ENCODE data around the gene CLEC4C. TPM values are rescaled to one million over a fixed set of nuclear protein-coding genes. Genes with fewer than 3 reads are reported as not detected.

Gene CLEC4C
- total RNA-seq, 2 donors from 2014 or later, result not detected

DNA sequence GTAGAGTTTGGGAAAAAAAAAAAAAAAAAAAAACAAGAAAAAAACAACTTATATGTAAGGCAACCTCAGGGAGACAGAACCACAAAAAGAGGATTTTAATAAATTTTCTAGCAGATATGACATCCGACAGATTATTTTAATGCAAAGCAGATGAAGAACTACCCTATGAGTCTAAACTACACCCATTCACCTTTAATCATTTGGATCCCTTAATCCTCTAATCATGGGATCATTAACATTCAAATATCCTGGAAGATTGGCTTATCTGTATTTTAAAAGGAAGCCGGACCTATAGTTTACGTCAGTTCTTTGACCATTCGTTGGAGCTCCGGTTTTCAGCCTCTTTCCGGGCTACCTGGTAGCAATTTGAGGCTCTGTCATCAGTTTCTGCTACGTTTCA, 36.0 kb downstream of the CLEC4C start, which contains the start of gene DPPA3:
DPPA3 (plus strand) TSS at position 301 of the 400 bp plus-strand sequence. CDS start 138 bp downstream, outside the sequence.
- no peaks in the 10 kb centered on the region for H3K36me3 ChIP-seq
- H3K27me3 ChIP-seq, result no peaks in the 10 kb centered on the region
- H3K27ac ChIP-seq, result no peak within 1 kb of the TSS
- no peak for DNase-seq (ENCODE audit: low spot score)
- H3K4me3 ChIP-seq, result no peak within 1 kb of the TSS
- H3K4me1 ChIP-seq, result no peaks in the 10 kb centered on the region
- no peaks in the 10 kb centered on the region for H3K9me3 ChIP-seq
- TF ChIP-seq, protein P1, sequence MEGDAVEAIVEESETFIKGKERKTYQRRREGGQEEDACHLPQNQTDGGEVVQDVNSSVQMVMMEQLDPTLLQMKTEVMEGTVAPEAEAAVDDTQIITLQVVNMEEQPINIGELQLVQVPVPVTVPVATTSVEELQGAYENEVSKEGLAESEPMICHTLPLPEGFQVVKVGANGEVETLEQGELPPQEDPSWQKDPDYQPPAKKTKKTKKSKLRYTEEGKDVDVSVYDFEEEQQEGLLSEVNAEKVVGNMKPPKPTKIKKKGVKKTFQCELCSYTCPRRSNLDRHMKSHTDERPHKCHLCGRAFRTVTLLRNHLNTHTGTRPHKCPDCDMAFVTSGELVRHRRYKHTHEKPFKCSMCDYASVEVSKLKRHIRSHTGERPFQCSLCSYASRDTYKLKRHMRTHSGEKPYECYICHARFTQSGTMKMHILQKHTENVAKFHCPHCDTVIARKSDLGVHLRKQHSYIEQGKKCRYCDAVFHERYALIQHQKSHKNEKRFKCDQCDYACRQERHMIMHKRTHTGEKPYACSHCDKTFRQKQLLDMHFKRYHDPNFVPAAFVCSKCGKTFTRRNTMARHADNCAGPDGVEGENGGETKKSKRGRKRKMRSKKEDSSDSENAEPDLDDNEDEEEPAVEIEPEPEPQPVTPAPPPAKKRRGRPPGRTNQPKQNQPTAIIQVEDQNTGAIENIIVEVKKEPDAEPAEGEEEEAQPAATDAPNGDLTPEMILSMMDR (IDR thresholded peaks at IDR 0.05), result no peak

DNA sequence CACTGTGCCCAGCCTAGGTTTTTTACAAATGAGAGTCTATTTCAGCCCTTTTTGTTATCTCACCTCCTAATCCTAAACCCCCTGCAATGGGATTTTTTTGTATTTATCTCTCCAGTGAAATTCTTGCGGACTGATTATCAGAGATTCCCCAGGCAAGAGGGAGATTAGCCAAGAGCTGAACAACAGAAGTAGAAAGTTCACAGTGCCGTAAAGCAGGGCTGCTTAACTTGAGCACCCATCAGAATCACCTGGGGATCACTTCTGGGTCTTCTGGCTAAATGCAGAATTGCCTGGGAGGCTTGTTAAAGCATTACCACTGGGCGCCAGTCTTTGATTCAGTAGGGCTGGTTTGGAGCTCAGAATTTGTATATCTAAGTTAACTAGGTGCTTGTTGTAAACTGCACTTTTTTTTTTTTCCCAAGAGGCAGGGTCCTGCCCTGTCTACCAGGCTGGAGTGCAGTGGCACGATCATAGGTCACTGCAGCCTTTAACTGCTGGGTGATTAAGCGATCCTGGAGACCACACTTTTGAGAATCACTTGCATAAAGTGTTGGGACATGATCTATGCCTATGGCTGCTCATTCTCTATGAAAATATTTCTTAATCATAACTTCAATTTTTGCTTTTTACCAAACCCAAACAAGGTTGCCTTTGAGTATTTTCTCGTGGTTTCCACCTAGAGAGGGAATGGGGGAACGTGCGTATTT, 37.1 kb downstream of the CLEC4C start:
- H3K4me1 ChIP-seq, result no peaks in the 10 kb centered on the region
- TF ChIP-seq, protein P1 (IDR thresholded peaks at IDR 0.05), result no peak
- H3K36me3 ChIP-seq, result no peaks in the 10 kb centered on the region
- no peak overlapping the region for H3K27ac ChIP-seq
- H3K27me3 ChIP-seq, result no peaks in the 10 kb centered on the region
- no peaks in the 10 kb centered on the region for H3K9me3 ChIP-seq
- DNase-seq (ENCODE audit: low spot score), result no peak
- no peak overlapping the region for H3K4me3 ChIP-seq

GRCh38 chr12:7705846-7706245, 41.3 kb downstream of the CLEC4C start:
- Histone ChIP-seq H3K4me3 (no peak overlapping the region), H3K9me3 (no peaks in the 10 kb centered on the region), H3K36me3 (no peaks in the 10 kb centered on the region), H3K4me1 (no peaks in the 10 kb centered on the region), H3K27me3 (no peaks in the 10 kb centered on the region), H3K27ac (no peak overlapping the region)
- DNase-seq (ENCODE audit: low spot score), result no peak
- TF ChIP-seq, protein P1 (IDR thresholded peaks at IDR 0.05), result no peak

DNA sequence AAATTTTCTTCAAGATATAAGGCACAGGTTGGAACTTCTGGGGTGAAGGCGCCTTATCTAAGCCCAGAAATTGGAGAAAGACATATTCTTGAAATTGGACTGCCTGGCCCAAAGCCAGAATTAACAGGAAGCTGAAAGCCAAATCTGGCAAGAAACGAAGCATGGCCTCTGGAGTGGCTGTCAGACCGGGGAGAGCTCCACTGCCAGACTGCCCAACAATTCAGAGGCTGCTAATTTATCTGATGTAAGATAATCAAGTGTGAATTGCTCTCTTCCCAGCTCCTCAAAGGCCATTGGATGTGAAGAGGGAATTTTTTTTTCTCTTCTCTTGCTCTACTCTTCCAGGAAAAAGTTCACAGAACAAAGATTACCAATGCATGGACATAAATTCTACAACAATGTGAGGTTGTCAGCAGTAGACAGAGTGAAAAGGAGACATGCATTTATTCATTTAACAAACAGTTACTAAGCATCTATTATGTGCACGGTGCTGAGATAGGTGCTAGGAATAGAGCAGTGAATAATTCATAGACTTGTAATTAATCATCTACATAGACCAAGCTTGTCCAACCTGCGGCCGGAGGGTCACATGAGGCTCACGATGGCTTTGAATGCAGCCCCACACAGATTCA, 51.5 kb downstream of the CLEC4C start, which contains the start of gene GDF3:
GDF3 (minus strand) TSS at position 210 of the 632 bp plus-strand sequence; CDS start at position 163, 47 bp downstream.
- TF ChIP-seq, protein P1 (IDR thresholded peaks at IDR 0.05), result no peak
- Histone ChIP-seq H3K4me3 (no peak within 1 kb of the TSS), H3K4me1 (peaks cover 0 to 10% of the 10 kb centered on the region in 2 donors), H3K27ac (no peak within 1 kb of the TSS), H3K36me3 (no peaks in the 10 kb centered on the region), H3K9me3 (no peaks in the 10 kb centered on the region), H3K27me3 (no peaks in the 10 kb centered on the region)
- DNase-seq (ENCODE audit: low spot score), result peak; percentile 59

GRCh38 chr12:7695237-7695560, 52.0 kb downstream of the CLEC4C start:
- Histone ChIP-seq H3K27me3 (no peaks in the 10 kb centered on the region), H3K36me3 (no peaks in the 10 kb centered on the region), H3K9me3 (no peaks in the 10 kb centered on the region), H3K4me3 (no peak overlapping the region), H3K4me1 (peaks cover 0 to 10% of the 10 kb centered on the region in 2 donors), H3K27ac (no peak overlapping the region)
- TF ChIP-seq, protein P1 (IDR thresholded peaks at IDR 0.05), result no peak
- DNase-seq (ENCODE audit: low spot score), result no peak

Measured in right atrium auricular region (tissue), 2 donors.